RWPE2 (cell line): Measurements from ENCODE around the gene F2RL3.
"Not testable (repeated sequence)": the region's sequence is repeated elsewhere in the genome, so short reads cannot be mapped to it uniquely, and the experiment has no call there.

ENCODE experiments used
- ATAC-seq: fragments of 200-7000 bp; cut with Tn5 transposase; 3 replicates; pipeline ENCODE4 v1.9.1; 2021; ENCODE audit warnings: low read depth
- DNase-seq: peaks from one replicate; pipeline ENCODE4 v3.0.0-alpha.2; 2020; ENCODE audit warnings: low spot score
- H3K27ac ChIP-seq: fragments of 450-650 bp; 2 replicates; pipeline ENCODE4 v1.5.1; 2017; ENCODE audit warnings: mild to moderate bottlenecking; ENCODE audit not compliant: poor library complexity, severe bottlenecking
- H3K27me3 ChIP-seq: fragments of 250-450 bp; sonication (Bioruptor Pico); 2 replicates; pipeline ENCODE4 v1.5.1; 2021; ENCODE audit warnings: mild to moderate bottlenecking, moderate library complexity; ENCODE audit not compliant: insufficient read depth, poor library complexity, severe bottlenecking
- H3K36me3 ChIP-seq: fragments of 250-450 bp; sonication (Bioruptor Pico); 2 replicates; pipeline ENCODE4 v1.5.1; 2020; ENCODE audit warnings: low read depth, mild to moderate bottlenecking, moderate library complexity
- H3K4me1 ChIP-seq: fragments of 250-450 bp; sonication (Bioruptor Pico); 2 replicates; pipeline ENCODE4 v1.5.1; 2021; ENCODE audit warnings: mild to moderate bottlenecking, moderate library complexity; ENCODE audit not compliant: insufficient read depth, poor library complexity, severe bottlenecking
- H3K4me3 ChIP-seq: fragments of 250-450 bp; sonication (Bioruptor Pico); 2 replicates; pipeline ENCODE4 v1.5.1; 2021; ENCODE audit warnings: mild to moderate bottlenecking, moderate library complexity; ENCODE audit not compliant: severe bottlenecking
- H3K9me3 ChIP-seq: fragments of 250-450 bp; sonication (Bioruptor Pico); 2 replicates; pipeline ENCODE4 v1.5.1; 2021; ENCODE audit warnings: mild to moderate bottlenecking, moderate library complexity; ENCODE audit not compliant: severe bottlenecking
- TF ChIP-seq, protein P1 (sequence below): fragments of 450-650 bp; IDR thresholded peaks from one replicate; pipeline ENCODE4 v1.5.1; 2017; ENCODE audit warnings: mild to moderate bottlenecking, moderate library complexity; ENCODE audit not compliant: poor library complexity, severe bottlenecking

Gene F2RL3

DNA sequence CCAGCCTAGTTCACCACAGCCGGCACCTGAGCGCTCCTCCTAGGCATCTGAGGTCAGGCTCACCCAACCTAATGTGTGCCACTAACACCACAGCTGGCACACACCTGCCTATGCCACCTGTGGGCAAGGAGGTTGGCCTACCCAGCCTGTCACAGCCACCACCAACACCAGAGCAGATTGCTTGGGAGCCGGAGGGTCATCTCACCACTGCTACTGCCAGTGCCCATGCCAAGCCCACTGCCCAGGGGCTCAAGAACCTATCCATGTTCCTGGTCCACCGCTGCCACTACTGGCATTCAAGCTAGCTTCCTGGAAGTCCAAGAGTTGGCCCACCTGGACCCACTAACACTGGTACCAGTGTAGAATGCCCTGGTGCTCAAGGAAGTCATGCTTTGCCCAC, 42.5 kb downstream of the F2RL3 start:
- peaks cover 2% of the 10 kb centered on the region for H3K9me3 ChIP-seq
- no peaks in the 10 kb centered on the region for H3K36me3 ChIP-seq
- H3K4me3 ChIP-seq, result no peak overlapping the region
- no peaks in the 10 kb centered on the region for H3K4me1 ChIP-seq
- TF ChIP-seq, protein P1, sequence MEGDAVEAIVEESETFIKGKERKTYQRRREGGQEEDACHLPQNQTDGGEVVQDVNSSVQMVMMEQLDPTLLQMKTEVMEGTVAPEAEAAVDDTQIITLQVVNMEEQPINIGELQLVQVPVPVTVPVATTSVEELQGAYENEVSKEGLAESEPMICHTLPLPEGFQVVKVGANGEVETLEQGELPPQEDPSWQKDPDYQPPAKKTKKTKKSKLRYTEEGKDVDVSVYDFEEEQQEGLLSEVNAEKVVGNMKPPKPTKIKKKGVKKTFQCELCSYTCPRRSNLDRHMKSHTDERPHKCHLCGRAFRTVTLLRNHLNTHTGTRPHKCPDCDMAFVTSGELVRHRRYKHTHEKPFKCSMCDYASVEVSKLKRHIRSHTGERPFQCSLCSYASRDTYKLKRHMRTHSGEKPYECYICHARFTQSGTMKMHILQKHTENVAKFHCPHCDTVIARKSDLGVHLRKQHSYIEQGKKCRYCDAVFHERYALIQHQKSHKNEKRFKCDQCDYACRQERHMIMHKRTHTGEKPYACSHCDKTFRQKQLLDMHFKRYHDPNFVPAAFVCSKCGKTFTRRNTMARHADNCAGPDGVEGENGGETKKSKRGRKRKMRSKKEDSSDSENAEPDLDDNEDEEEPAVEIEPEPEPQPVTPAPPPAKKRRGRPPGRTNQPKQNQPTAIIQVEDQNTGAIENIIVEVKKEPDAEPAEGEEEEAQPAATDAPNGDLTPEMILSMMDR, result no peak
- ATAC-seq (no peak), DNase-seq (no peak)
- H3K27ac ChIP-seq, result no peak overlapping the region
- no peaks in the 10 kb centered on the region for H3K27me3 ChIP-seq

DNA sequence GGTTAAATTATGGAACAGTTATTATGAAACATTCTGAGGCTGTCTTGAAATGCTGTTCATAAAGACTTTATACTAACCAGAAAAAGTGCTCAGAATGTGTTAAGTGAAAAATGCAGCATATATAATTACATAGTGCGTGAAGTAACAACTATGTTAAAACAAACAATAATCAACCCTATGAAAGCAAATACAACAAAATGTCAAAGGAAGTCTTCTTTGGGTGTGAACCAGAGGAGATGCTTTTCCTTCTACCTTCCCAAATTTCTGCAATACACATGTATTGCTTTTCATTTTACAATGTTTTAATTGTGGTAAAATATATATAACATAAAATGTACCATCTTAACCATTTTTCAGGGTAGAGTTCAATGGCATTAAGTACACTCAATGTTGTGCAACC, 45.7 kb downstream of the F2RL3 start:
- H3K9me3 ChIP-seq, result peaks cover 2% of the 10 kb centered on the region
- TF ChIP-seq, protein P1, result no peak
- H3K27me3 ChIP-seq, result no peaks in the 10 kb centered on the region
- H3K36me3 ChIP-seq, result no peaks in the 10 kb centered on the region
- no peak overlapping the region for H3K4me3 ChIP-seq
- H3K4me1 ChIP-seq, result no peaks in the 10 kb centered on the region
- H3K27ac ChIP-seq, result no peak overlapping the region
- ATAC-seq (no peak), DNase-seq (no peak)

DNA sequence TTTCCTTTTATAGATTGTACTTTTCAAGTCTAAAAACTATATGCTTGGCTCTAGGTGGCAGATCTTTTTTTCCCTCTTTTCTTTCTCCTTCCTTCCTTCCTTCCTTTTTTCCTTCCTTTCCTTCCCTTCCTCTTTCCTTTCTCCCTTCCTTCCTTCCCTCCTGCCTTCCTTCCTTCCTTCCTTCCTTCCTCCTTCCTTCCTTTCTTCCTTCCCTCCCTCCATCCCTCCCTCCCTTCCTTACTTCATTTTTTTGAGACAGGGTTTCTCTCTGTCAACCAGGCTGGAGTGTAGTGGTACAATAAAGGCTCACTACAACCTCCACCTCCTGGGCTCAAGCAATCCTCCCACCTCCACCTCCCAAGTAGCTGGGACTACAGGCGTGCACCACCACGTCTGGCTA, 48.1 kb downstream of the F2RL3 start:
- no peak for DNase-seq
- Histone ChIP-seq H3K27me3 (no peaks in the 10 kb centered on the region), H3K27ac (no peak overlapping the region), H3K4me3 (no peak overlapping the region), H3K9me3 (peaks cover 2% of the 10 kb centered on the region), H3K4me1 (no peaks in the 10 kb centered on the region), H3K36me3 (no peaks in the 10 kb centered on the region)
- TF ChIP-seq, protein P1, result no peak
- ATAC-seq, result no peak

DNA sequence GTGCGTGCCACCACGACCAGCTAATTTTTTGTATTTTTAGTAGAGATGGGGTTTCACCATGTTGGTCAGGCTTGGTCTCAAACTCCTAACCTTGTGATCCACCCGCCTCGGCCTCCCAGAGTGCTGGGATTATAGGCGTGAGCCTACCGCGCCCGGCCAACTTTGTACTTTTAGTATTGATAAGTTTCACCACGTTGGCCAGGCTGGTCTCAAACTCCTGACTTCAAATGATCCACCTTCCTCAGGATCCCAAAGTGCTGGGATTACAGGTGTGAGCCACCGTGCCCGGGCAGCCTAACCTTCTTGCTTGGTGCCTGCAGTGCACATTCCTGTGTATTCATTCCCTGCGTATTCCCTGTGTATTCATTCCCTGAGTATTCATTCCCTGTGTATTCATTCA, 49.0 kb downstream of the F2RL3 start:
- H3K27me3 ChIP-seq, H3K36me3 ChIP-seq, H3K4me3 ChIP-seq, H3K27ac ChIP-seq, ATAC-seq, DNase-seq, H3K4me1 ChIP-seq, H3K9me3 ChIP-seq: not testable (repeated sequence)

DNA sequence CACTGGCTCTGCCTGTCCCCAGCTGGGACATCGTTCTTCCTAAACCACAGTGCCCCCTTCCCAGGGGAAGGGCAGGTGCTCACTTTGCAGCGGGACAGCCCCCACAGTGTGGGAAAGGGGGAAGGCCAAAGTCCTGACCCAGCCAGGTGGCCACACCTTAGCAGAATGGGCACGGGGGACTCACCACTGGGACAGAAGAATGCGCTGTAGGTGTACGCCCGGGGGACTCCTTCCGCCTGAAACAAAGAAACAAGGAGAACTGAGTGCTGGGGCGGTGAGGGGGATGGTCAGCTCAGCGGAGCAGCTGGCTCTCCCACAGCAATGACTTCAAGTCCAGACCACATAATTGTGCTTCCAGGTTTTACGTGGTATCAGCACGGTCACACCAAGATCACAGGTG, 49.4 kb downstream of the F2RL3 start:
- DNase-seq (no peak), ATAC-seq (no peak)
- Histone ChIP-seq H3K4me1 (no peaks in the 10 kb centered on the region), H3K27ac (no peak overlapping the region), H3K36me3 (no peaks in the 10 kb centered on the region), H3K4me3 (no peak overlapping the region), H3K27me3 (no peaks in the 10 kb centered on the region), H3K9me3 (peaks cover 2% of the 10 kb centered on the region)
- TF ChIP-seq, protein P1, result no peak

DNA sequence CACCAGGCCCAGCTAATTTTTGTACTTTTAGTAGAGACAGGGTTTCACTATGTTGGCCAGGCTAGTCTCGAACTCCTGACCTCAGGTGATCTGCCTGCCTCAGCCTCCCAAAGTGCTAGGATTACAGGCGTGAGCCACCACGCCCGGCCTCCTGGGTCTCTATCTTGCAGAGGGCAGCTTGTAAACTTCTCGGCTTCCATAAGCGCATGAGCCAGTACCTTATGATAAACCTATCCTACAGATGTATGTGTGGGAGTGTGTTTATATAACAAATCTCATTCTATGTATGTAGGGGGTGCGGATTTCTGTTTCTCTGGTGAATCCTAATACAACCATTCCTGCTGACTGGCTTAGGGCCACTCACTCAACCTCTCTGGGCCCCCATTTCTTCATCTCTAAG, 51.3 kb downstream of the F2RL3 start:
- ATAC-seq, DNase-seq, H3K4me1 ChIP-seq, H3K27me3 ChIP-seq, H3K9me3 ChIP-seq, H3K36me3 ChIP-seq, H3K4me3 ChIP-seq, H3K27ac ChIP-seq: not testable (repeated sequence)
